ENCODE data around the gene CARHSP1. TPM values are rescaled to one million over a fixed set of nuclear protein-coding genes. Genes with fewer than 3 reads are reported as not detected.

CARHSP1 gene
- total and polyA plus RNA-seq, 2 of the 8 experiments (the other 6 are each of a cell fraction or from before 2014, with no cell fraction given) = 292 to 300 TPM

DNA sequence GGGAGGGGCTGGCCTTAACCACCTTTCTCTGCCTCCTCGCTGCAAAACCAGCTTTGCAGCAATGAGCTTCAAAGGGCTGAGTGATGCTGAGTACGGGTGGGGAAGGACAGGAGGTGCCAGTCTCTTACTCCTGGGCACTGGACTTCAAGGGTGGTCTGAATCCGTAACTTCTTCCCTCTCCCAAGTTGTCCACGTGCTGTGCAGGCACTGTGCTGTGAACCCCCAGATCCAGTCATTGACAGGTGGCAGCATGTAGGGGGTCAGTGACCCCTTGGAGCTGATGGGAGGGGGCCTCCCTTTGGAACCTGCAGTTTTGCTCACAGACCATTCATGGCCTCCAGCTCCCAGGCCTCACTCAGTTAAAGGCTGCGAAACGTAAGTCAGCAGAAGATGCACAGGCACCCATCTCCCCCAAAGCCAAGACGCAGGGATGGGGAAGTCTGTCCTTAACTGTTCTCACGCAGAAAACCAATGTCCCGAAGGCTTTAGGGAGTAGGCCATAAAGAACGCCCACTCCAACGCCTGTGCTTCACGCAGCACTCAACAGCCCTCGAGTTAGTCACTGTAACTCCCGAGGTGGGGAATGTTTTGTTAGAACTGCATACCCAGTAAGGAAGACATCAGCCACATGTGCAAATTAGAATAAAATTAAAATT lies 21.2 kb upstream of the CARHSP1 start:
- H3K4me3 ChIP-seq (ENCODE audit: extremely low read depth in 1 of 4, insufficient read depth in 2 of 4, low read depth in 3 of 4, low read length in 4 of 4) = no peak overlapping the region

More for the DNA sequence above, 21.2 kb upstream of the CARHSP1 start:
- Histone ChIP-seq H2BK5ac (ENCODE audit: low read depth, low read length) (peak overlapping the region; percentile 35; the same call in 1 of the 2 replicates), H4K91ac (replicated peaks; ENCODE audit: insufficient read length, low read length) (no peak overlapping the region), H2BK20ac (ENCODE audit: low read length) (no peak overlapping the region), H3K4ac (replicated peaks; ENCODE audit: insufficient read length, low read depth, low read length) (no peak overlapping the region), H3K27ac (ENCODE audit: low read depth, low read length) (no peak overlapping the region), H2BK15ac (ENCODE audit: low read length) (no peak overlapping the region), H3K9ac (replicated peaks in 1 of 4; ENCODE audit: extremely low read depth in 1 of 4, low read depth in 3 of 4, low read length in 3 of 4) (no peak overlapping the region), H3K79me2 (ENCODE audit: control insufficient read depth in 1 of 2, insufficient read depth in 2 of 2, low read length in 2 of 2) (no peaks in the 10 kb centered on the region), H3K4me1 (replicated peaks in 1 of 4; ENCODE audit: control insufficient read depth in 3 of 4, insufficient read depth in 4 of 4, low read length in 3 of 4) (peaks cover 0 to 16% (median 9%) of the 10 kb centered on the region in 4 experiments; a peak in 5 of 7 replicates), H3K56ac (replicated peaks; ENCODE audit: insufficient read length, low read depth, low read length) (no peak overlapping the region), H2BK120ac (replicated peaks; ENCODE audit: low read depth, low read length) (no peak overlapping the region), H3K23me2 (ENCODE audit: low read depth, low read length) (no peaks in the 10 kb centered on the region), H4K8ac (ENCODE audit: extremely low read depth, insufficient read depth, low read length) (peak overlapping the region; percentile 47; the same call in 1 of the 2 replicates), H3K27me3 (replicated peaks in 1 of 4; ENCODE audit: control insufficient read depth in 3 of 4, extremely low read depth in 1 of 4, insufficient read depth in 3 of 4, low read length in 3 of 4) (no peaks in the 10 kb centered on the region), H3K18ac (ENCODE audit: extremely low read depth, low read length) (no peak overlapping the region), H4K20me1 (replicated peaks in 1 of 2; ENCODE audit: control insufficient read depth in 1 of 2, insufficient read depth in 2 of 2, low read length in 2 of 2) (peaks cover 2 to 15% of the 10 kb centered on the region in 2 experiments), H2BK12ac (ENCODE audit: low read depth, low read length) (no peak overlapping the region), H3K14ac (ENCODE audit: insufficient read length) (no peak overlapping the region), H3K4me2 (ENCODE audit: insufficient read depth in 1 of 2, low read depth in 2 of 2, low read length in 2 of 2) (no peak overlapping the region), H2AK5ac (ENCODE audit: low read depth, low read length) (no peak overlapping the region), H2AFZ (ENCODE audit: low read length) (no peak overlapping the region), H3K23ac (ENCODE audit: insufficient read length) (no peak overlapping the region), H3K36me3 (ENCODE audit: control insufficient read depth in 2 of 4, insufficient read depth in 4 of 4, low read length in 3 of 4) (peaks cover 23 to 47% (median 32%) of the 10 kb centered on the region in 4 experiments), H3K9me3 (ENCODE audit: insufficient read depth in 2 of 2, low read depth in 1 of 2, low read length in 1 of 2) (no peaks in the 10 kb centered on the region), H4K5ac (ENCODE audit: insufficient read length, low read depth, low read length) (no peak overlapping the region), H3K79me1 (ENCODE audit: low read depth, low read length) (no peaks in the 10 kb centered on the region)
- TF ChIP-seq KDM4A (IDR thresholded peaks at IDR 0.05; ENCODE audit: low read depth, low read length, severe bottlenecking) (no peak), POU5F1 (IDR thresholded peaks at IDR 0.05; ENCODE audit: low read depth, low read length) (no peak), POLR2AphosphoS5 (IDR thresholded peaks at IDR 0.05; ENCODE audit: low read depth, low read length) (peak; percentile 51; the same call in 1 of the 2 replicates)
- FAIRE-seq (no peak), DNase-seq (ENCODE audit: low read depth in 1 of 2, low spot score in 2 of 2) (no peak)
- POLR2A ChIA-PET (ENCODE audit: partially characterized antibody) = interaction anchor here (0.8 to 2.4 kb wide), 10 partner anchors 9 to 102 kb away, joined by 3 to 9 read pairs (median 3); no protein-coding TSS in a partner anchor
- CTCF ChIA-PET (ENCODE audit: partially characterized antibody) = interaction anchor here (0.6 to 3.3 kb wide), 14 partner anchors 8 to 259 kb away, joined by 3 to 12 read pairs (median 3); no protein-coding TSS in a partner anchor
- WGBS, 2 experiments (ENCODE audit: extremely low coverage in 1 of 2, insufficient coverage in 1 of 2, insufficient read length in 1 of 2, insufficient replicate concordance in 2 of 2, low coverage in 1 of 2, low lambda C conversion rate in 2 of 2, missing lambda C conversion rate in 1 of 2) = 93% methylated on average over 14 of the region's 14 CpGs; no CpG with 5 or more reads in 1 of the 2 experiments
